ENCODE data around the gene SYNPO2. TPM values are rescaled to one million over a fixed set of nuclear protein-coding genes. Genes with fewer than 3 reads are reported as not detected.

SYNPO2 gene
- total and polyA plus RNA-seq, 2 of the 13 experiments (the other 11 are each of a cell fraction or from before 2014, with no cell fraction given): not detected

DNA sequence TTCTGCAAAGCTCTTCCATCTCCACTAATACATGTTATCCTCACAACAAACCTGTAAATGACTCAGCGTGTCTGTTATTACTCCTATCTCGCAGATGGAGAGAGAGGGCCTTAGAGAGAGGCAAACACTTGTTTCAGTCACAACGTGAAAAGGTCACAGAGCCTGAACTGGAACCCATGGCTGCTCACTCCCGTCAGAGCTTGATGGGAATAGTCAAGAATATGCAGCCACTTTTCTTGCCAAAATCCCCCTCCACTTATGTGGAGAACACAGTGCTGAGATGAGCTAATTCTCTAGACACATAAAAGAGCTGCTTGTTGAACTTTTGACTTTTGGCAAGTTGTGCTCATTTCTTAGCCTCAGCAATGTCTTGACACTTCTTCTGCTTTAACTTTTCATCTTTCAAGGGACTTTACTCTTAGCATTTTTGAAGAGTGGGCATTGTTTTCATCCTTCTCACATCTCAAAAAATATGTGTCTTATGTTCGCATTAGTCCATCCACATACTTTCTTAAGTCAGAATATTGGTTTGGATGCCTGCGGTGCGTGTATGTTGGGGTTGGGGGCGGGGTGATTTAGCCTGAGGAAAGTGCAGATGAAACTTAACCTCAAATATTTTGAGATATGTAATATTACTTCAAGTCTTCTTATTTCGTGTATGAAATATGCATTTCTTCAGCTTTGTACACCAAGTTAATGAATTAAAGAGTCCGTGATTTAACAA, 69.2 kb downstream of the SYNPO2 start (continued):
- no peak for TF ChIP-seq STAT5B (CRISPR knock-in tag; IDR thresholded peaks at IDR 0.05)
- TF ChIP-seq TCF7L2 (IDR thresholded peaks at IDR 0.05; ENCODE audit: low read depth, low read length): no peak
- TF ChIP-seq, protein P1, sequence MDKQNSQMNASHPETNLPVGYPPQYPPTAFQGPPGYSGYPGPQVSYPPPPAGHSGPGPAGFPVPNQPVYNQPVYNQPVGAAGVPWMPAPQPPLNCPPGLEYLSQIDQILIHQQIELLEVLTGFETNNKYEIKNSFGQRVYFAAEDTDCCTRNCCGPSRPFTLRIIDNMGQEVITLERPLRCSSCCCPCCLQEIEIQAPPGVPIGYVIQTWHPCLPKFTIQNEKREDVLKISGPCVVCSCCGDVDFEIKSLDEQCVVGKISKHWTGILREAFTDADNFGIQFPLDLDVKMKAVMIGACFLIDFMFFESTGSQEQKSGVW (CRISPR knock-in tag; IDR thresholded peaks at IDR 0.05; ENCODE audit: borderline replicate concordance): no peak
- TF ChIP-seq, protein P2, sequence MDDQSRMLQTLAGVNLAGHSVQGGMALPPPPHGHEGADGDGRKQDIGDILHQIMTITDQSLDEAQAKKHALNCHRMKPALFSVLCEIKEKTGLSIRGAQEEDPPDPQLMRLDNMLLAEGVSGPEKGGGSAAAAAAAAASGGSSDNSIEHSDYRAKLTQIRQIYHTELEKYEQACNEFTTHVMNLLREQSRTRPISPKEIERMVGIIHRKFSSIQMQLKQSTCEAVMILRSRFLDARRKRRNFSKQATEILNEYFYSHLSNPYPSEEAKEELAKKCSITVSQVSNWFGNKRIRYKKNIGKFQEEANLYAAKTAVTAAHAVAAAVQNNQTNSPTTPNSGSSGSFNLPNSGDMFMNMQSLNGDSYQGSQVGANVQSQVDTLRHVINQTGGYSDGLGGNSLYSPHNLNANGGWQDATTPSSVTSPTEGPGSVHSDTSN (CRISPR knock-in tag; IDR thresholded peaks at IDR 0.05; ENCODE audit: borderline replicate concordance): no peak

DNA sequence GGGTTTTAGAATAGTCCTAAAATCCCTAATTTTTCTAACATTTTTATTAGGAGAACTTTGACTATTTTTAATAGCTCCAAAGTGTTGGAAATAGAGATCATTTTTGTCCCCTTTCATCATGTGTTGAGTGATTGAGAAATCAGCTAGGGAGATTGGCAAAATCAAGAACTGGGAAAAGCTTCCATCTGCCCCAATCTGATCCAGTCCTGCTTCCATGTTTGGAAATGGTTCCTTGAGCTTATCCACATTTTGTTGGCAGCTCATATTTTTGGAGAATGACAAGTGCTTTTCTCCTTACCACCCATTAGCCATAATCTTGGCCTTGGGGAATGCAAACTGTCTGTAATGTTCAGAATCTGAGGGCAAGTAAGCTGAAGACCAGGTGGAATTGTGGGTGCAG, 73.9 kb downstream of the SYNPO2 start:
- Histone ChIP-seq H3K4me2 (ENCODE audit: low read depth, low read length) (no peak overlapping the region), H2AFZ (ENCODE audit: low read length) (no peak overlapping the region), H3K4me1 (ENCODE audit: insufficient read depth, low read length) (no peaks in the 10 kb centered on the region), H3K79me2 (ENCODE audit: insufficient read depth, low read length) (no peaks in the 10 kb centered on the region), H3K27me3 (ENCODE audit: control insufficient read depth in 1 of 2, insufficient read depth in 2 of 2, low read length in 2 of 2) (no peaks in the 10 kb centered on the region), H3K9me3 (ENCODE audit: low read length) (no peaks in the 10 kb centered on the region), H3K27ac (ENCODE audit: extremely low read length, insufficient read depth, low read length) (no peak overlapping the region), H3K4me3 (replicated peaks in 1 of 3; ENCODE audit: insufficient read depth in 1 of 3, low read depth in 2 of 3, low read length in 3 of 3) (no peak overlapping the region), H3K36me3 (replicated peaks in 1 of 2; ENCODE audit: control insufficient read depth in 1 of 2, insufficient read depth in 2 of 2, low read length in 2 of 2) (no peaks in the 10 kb centered on the region), H4K20me1 (ENCODE audit: insufficient read depth, low read length) (no peaks in the 10 kb centered on the region), H3K9ac (ENCODE audit: insufficient read depth, low read depth, low read length) (no peak overlapping the region)
- ChIA-PET POLR2A (no interaction called here), CTCF (ENCODE audit: low intra/inter-chr PET ratio, low total read pairs) (no interaction called here)
- ATAC-seq: no peak
- BruUV-seq (replicated peaks): no TSS peak
- intact Hi-C loops (cut with micrococcal nuclease; ENCODE audit: unreplicated experiment): no loop called here
- in situ Hi-C loops (cut with HindIII; ENCODE audit: extremely low pct_ligation_motif_present, low pct_unique_long_range_greater_than_20kb): no loop called here
- FAIRE-seq: no peak
- no peak for DNase-seq (ENCODE audit: low spot score)
- TF ChIP-seq ZNF3 (CRISPR knock-in tag; IDR thresholded peaks at IDR 0.05) (no peak), SP2 (CRISPR knock-in tag; IDR thresholded peaks at IDR 0.05) (no peak), ATF7-NPFF (CRISPR knock-in tag; IDR thresholded peaks at IDR 0.05; ENCODE audit: low read depth) (no peak), ARNT2 (CRISPR knock-in tag; IDR thresholded peaks at IDR 0.05; ENCODE audit: low read depth) (no peak), ZNF644 (CRISPR knock-in tag; IDR thresholded peaks at IDR 0.05; ENCODE audit: low read depth) (no peak)
- TF ChIP-seq, protein P3, sequence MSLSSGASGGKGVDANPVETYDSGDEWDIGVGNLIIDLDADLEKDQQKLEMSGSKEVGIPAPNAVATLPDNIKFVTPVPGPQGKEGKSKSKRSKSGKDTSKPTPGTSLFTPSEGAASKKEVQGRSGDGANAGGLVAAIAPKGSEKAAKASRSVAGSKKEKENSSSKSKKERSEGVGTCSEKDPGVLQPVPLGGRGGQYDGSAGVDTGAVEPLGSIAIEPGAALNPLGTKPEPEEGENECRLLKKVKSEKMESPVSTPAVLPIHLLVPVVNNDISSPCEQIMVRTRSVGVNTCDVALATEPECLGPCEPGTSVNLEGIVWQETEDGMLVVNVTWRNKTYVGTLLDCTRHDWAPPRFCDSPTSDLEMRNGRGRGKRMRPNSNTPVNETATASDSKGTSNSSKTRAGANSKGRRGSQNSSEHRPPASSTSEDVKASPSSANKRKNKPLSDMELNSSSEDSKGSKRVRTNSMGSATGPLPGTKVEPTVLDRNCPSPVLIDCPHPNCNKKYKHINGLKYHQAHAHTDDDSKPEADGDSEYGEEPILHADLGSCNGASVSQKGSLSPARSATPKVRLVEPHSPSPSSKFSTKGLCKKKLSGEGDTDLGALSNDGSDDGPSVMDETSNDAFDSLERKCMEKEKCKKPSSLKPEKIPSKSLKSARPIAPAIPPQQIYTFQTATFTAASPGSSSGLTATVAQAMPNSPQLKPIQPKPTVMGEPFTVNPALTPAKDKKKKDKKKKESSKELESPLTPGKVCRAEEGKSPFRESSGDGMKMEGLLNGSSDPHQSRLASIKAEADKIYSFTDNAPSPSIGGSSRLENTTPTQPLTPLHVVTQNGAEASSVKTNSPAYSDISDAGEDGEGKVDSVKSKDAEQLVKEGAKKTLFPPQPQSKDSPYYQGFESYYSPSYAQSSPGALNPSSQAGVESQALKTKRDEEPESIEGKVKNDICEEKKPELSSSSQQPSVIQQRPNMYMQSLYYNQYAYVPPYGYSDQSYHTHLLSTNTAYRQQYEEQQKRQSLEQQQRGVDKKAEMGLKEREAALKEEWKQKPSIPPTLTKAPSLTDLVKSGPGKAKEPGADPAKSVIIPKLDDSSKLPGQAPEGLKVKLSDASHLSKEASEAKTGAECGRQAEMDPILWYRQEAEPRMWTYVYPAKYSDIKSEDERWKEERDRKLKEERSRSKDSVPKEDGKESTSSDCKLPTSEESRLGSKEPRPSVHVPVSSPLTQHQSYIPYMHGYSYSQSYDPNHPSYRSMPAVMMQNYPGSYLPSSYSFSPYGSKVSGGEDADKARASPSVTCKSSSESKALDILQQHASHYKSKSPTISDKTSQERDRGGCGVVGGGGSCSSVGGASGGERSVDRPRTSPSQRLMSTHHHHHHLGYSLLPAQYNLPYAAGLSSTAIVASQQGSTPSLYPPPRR (CRISPR knock-in tag; IDR thresholded peaks at IDR 0.05; ENCODE audit: borderline replicate concordance): no peak
- TF ChIP-seq, protein P4, sequence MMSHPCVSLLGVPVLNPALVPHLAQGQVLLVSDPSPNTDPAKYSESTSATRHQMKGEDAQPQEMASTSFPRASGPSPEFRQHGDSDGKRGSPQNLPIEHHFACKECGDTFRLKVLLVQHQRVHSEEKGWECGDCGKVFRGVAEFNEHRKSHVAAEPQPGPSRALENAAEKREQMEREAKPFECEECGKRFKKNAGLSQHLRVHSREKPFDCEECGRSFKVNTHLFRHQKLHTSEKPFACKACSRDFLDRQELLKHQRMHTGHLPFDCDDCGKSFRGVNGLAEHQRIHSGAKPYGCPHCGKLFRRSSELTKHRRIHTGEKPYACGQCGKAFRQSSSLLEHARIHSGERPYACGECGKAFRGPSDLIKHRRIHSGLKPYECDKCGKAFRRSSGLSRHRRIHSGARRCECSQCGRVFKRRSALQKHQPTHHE (CRISPR knock-in tag; IDR thresholded peaks at IDR 0.05; ENCODE audit: borderline replicate concordance): no peak
- TF ChIP-seq, protein P5, sequence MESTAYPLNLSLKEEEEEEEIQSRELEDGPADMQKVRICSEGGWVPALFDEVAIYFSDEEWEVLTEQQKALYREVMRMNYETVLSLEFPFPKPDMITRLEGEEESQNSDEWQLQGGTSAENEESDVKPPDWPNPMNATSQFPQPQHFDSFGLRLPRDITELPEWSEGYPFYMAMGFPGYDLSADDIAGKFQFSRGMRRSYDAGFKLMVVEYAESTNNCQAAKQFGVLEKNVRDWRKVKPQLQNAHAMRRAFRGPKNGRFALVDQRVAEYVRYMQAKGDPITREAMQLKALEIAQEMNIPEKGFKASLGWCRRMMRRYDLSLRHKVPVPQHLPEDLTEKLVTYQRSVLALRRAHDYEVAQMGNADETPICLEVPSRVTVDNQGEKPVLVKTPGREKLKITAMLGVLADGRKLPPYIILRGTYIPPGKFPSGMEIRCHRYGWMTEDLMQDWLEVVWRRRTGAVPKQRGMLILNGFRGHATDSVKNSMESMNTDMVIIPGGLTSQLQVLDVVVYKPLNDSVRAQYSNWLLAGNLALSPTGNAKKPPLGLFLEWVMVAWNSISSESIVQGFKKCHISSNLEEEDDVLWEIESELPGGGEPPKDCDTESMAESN (CRISPR knock-in tag; conservative IDR thresholded peaks at IDR 0.05): no peak

Measured in HepG2 (cell line).